WI38 (cell line): ENCODE data around the gene SGSH.

Source experiments
- H3K4me3 ChIP-seq: 2 replicates; pipeline ENCODE4 v1.5.1; 2011; ENCODE audit warnings: low read depth, mild to moderate bottlenecking, control low read depth, low read length
- TF ChIP-seq, protein P1 (sequence below): IDR thresholded peaks from 2 replicates; pipeline ENCODE4 v1.5.1; 2012; ENCODE audit warnings: low read depth, mild to moderate bottlenecking, control low read depth, low read length

Gene SGSH

DNA sequence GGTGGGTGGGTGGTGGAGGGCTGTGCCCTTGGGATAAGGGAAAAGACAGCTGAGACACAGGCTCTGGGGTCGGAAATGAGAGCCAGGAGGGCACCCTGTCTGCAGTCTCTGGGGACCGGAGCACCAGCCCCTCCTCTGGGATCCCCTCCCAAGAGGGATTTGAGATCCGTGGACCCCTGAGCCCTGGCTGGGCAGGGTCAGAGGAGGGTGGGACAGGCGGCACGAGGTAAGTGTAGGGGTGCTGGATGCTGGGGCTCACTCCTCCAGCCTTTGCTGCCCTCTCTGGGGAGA, 425 bp downstream of the SGSH start:
- peak overlapping the region; percentile 94 for H3K4me3 ChIP-seq
- TF ChIP-seq, protein P1, sequence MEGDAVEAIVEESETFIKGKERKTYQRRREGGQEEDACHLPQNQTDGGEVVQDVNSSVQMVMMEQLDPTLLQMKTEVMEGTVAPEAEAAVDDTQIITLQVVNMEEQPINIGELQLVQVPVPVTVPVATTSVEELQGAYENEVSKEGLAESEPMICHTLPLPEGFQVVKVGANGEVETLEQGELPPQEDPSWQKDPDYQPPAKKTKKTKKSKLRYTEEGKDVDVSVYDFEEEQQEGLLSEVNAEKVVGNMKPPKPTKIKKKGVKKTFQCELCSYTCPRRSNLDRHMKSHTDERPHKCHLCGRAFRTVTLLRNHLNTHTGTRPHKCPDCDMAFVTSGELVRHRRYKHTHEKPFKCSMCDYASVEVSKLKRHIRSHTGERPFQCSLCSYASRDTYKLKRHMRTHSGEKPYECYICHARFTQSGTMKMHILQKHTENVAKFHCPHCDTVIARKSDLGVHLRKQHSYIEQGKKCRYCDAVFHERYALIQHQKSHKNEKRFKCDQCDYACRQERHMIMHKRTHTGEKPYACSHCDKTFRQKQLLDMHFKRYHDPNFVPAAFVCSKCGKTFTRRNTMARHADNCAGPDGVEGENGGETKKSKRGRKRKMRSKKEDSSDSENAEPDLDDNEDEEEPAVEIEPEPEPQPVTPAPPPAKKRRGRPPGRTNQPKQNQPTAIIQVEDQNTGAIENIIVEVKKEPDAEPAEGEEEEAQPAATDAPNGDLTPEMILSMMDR = no peak

DNA sequence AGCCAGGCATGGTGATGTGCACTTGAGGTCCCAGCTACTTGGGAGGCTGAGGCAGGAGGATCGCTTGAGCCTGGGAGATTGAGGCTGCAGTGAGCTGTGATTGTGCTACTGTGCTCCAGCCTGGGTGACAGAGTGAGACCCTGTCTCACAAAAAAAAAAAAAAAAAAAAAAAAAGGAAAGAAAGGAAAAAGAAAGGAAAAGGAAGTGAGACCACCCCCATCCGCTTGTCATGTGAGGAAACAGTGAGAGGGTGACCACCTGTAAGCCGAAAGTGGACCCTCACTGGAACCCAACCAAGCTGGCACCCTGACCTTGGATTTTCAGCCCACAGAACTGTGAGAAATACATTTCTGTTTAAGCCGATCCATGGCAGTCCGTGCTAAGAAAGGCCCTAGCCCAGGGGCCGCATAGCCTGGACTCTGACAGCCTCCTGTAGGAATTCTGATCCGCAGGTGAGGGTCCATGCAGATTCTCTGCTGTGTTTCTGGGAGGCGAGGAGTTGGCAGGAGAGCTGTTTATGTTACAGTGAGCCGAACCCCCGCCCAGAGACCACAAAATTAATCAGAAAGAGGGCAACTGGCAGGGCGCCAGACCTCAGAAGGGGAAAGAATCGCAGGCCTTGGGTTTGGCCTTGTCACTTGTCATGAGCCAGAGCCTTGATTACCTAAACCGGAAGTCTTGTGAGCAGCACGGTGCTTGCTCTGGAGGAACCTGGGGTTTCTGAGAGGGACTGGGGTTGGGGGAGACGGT, 945 bp downstream of the SGSH start:
- TF ChIP-seq, protein P1 = no peak
- peak overlapping the region; percentile 94 for H3K4me3 ChIP-seq

DNA sequence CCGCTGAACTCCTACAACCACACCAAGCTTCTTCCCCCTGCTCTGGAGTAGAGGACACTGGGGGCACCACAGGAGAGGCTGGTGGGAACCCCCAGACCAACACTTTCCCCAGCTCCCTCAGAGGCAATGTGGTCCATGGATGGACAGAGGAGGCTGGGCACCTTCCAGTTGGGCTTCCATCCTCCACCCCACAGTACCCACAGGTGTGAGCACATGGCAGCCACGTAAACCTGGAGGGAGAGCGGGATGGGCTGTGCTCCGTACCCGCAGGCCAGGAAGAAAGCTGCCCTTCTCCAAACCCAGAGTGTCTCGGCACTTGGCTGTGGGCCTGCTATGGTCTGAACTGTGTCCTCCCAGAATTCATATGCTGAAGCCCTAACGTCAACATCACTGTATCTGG, 1.7 kb downstream of the SGSH start:
- TF ChIP-seq, protein P1 = no peak

DNA sequence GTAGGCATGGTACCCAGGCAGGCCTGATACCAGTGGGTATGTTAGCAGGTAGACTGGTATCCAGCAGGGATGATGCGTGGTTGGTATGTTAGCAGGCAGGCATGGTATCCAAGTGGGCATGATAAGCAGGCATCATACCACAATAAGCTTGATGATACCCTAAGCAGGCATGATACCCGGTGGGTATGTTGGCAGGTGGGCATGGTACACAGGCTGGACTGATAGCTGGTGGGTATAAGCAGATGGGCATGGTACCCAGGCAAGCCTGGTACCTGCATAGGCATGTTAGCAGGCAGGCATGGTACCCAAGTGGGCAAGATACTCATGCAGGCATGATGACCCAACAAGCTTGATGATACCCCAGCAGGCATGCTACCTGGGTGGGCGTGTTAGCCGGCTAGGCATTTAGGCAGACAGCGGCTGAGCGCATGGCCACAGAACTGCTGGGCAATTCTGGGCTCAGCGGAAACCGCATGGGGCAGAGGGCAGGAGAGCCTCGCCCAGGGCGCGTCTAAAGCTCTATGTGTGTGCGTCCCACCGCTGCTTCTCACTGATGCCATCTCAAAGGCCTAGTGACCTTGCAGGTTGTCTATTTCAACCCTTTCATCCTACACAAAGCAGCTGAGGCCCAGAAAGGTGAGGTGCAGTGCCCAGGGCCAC, 2.3 kb downstream of the SGSH start:
- TF ChIP-seq, protein P1 = no peak
- no peak overlapping the region for H3K4me3 ChIP-seq

More for the DNA sequence above, 1.7 kb downstream of the SGSH start:
- H3K4me3 ChIP-seq = no peak overlapping the region

DNA sequence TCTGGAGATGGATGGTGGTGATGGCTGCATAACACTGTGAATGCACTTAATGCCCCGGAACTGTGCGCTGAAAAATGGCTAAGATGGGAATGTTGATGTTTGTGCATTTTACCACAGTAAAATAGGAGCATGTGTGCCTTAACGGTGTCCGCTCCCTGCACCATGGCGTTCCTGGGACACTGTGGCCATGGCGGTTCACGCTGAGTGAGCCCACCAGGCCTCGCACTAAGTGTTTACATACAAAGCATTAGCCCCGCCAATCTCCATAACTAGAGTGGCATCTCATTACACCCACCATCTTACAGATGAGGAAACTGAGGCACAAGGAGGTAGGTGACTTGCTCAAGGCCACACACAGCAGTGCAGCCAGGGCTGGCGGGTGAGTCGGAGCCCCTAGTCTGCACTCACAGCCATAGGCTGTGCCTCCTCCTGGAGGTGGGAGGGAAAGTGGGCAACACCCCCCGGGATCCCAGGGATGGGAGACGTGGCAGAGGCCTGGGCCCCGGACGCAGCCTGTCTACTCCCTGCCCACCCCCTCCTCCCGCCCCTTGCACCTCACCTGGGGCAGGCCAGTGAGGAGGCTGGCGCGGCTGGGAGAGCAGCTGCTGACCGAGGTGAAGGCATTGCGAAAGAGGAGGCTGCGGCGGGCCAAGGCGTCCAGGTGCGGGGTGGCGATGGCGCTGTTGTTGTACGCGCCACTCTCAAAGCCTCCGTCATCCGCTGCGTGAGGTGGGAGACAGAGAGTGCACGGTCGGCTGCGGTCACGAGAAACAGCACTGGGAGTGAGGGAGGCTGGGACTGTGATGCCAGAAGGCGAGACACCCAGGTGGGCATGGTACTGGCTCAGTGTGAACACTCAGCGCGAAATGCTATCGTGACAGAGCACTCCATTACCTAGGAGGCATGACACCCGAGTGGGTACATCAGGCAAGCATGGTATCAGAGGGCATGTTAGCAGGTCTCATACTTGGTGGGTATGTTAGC, 3.4 kb downstream of the SGSH start:
- no peak overlapping the region for H3K4me3 ChIP-seq
- TF ChIP-seq, protein P1 = no peak

DNA sequence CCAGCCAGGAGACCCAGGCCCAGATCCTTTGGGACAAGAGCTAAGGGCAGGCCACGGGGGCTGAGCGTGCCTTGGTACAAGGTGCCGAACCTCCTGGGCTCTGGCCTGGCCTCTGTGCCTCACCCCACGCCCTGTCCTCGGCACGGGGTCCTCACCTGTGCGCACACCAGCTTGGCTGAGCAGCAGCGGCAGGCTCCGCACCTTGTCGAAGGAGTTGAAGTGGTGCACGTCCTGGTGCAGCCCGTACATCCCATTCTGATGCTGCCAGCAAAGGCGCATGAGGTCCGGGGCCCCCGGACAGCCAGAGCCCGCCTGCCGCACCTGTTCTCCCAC, 5.3 kb downstream of the SGSH start:
- TF ChIP-seq, protein P1 = no peak
- H3K4me3 ChIP-seq = no peak overlapping the region
